Activated CD4-positive, alpha-beta T cell treated with anti-CD3 and anti-CD28 coated beads, Interleukin-2, Interleukin-4, amounts not matched to agents 100 ng/mL and 50 ng/mL, durations not matched to agents 16 hours and 8 hours (primary cell): ENCODE data around the gene CCR5.

ENCODE experiments used
- DNase-seq: peaks from one replicate; pipeline ENCODE4 v3.0.0-alpha.2; 2020; ENCODE audit warnings: low spot score

Gene CCR5

GRCh38 chr3:46359733-46360493, 10.8 kb upstream of the CCR5 start:
- peak; percentile 78 for DNase-seq

- no peak for DNase-seq
Measured at GRCh38 chr3:46360907-46361306, 9.8 kb upstream of the CCR5 start.

GRCh38 chr3:46361408-46362283, 9.1 kb upstream of the CCR5 start:
- DNase-seq, result no peak

GRCh38 chr3:46365041-46365440, 5.7 kb upstream of the CCR5 start:
- DNase-seq, result no peak

GRCh38 chr3:46365737-46366524, 4.8 kb upstream of the CCR5 start:
- no peak for DNase-seq

GRCh38 chr3:46367811-46368210, 2.9 kb upstream of the CCR5 start:
- DNase-seq, result no peak

GRCh38 chr3:46368569-46368968, 2.2 kb upstream of the CCR5 start:
- DNase-seq, result peak; percentile 80

- DNase-seq, result no peak
Measured at GRCh38 chr3:46369151-46369550, 1.6 kb upstream of the CCR5 start.

- peak; percentile 89 for DNase-seq
Measured at GRCh38 chr3:46369675-46370132, 1.0 kb upstream of the CCR5 start.

GRCh38 chr3:46371519-46372340, 984 bp downstream of the CCR5 start:
- DNase-seq, result no peak

- DNase-seq, result peak; percentile 61
Measured at GRCh38 chr3:46372492-46373359, 2.0 kb downstream of the CCR5 start.

GRCh38 chr3:46374755-46375154, 4.0 kb downstream of the CCR5 start:
- no peak for DNase-seq

- DNase-seq, result peak; percentile 51
Measured at GRCh38 chr3:46375218-46375617, 4.5 kb downstream of the CCR5 start.

- DNase-seq, result no peak
Measured at GRCh38 chr3:46375814-46376213, 5.1 kb downstream of the CCR5 start.

- peak; percentile 70 for DNase-seq
Measured at GRCh38 chr3:46378426-46378942, 7.7 kb downstream of the CCR5 start.

- no peak for DNase-seq
Measured at GRCh38 chr3:46380471-46381221, 9.9 kb downstream of the CCR5 start.

GRCh38 chr3:46381625-46382024, 10.9 kb downstream of the CCR5 start:
- DNase-seq, result no peak

- DNase-seq, result no peak
Measured at GRCh38 chr3:46383211-46383950, 12.6 kb downstream of the CCR5 start.

GRCh38 chr3:46383951-46384330, 13.2 kb downstream of the CCR5 start:
- no peak for DNase-seq
